Activated naive CD4-positive, alpha-beta T cell treated with anti-CD3 and anti-CD28 coated beads, Interleukin-2, amount 50 U/mL, for 72 hours (primary cell): ENCODE results near the gene CAPS2. TPM values are rescaled to one million over a fixed set of nuclear protein-coding genes. Genes with fewer than 3 reads are reported as not detected.
A peak's percentile ranks its signal among the peaks of the same experiment; 100 is the strongest.
"Not testable (repeated sequence)": the region's sequence is repeated elsewhere in the genome, so short reads cannot be mapped to it uniquely, and the experiment has no call there.

ENCODE experiments used
- ATAC-seq, 2 donors: fragments of 150-1000 bp; cut with Tn5 transposase; 2 replicates each; pipeline ENCODE4 v1.10.0; 2021; ENCODE audit warnings: mild to moderate bottlenecking in 2 of 2, moderate library complexity in 2 of 2
- DNase-seq, 2 donors: peaks; one replicate each; pipeline ENCODE4 v3.0.0; 2021 to 2022; ENCODE audit warnings: low spot score in 2 of 2
- H3K27ac Mint-ChIP-seq, 2 donors: one replicate each; pipeline ENCODE4 v1.8.0; 2022; ENCODE audit warnings: mild to moderate bottlenecking in 2 of 2, mixed read lengths in 2 of 2
- H3K36me3 Mint-ChIP-seq, 2 donors: one replicate each; pipeline ENCODE4 v1.8.0; 2022; ENCODE audit warnings: mixed read lengths in 2 of 2
- H3K9me3 Mint-ChIP-seq, 2 donors: one replicate each; pipeline ENCODE4 v1.8.0; 2022; ENCODE audit warnings: mixed read lengths in 2 of 2
- total RNA-seq, 2 donors: library from RNA; stranded (reverse); gene quantifications; one replicate each; pipeline ENCODE4 v1.2.3, GENCODE V29; 2022

The CAPS2 gene
- 10 to 100 TPM in 1 of 2 donors, 1 to 10 TPM in 1; 4.6 to 10.2 TPM for total RNA-seq

GRCh38 chr12:75329918-75330826 lies at the start of gene CAPS2:
CAPS2 (minus strand) TSS chr12:75330324; CDS start chr12:75326498, 3,826 bp downstream.
- H3K9me3 Mint-ChIP-seq = no peaks in the 10 kb centered on the region
- ATAC-seq (peak; percentile 52 to 74), DNase-seq (peak; percentile 56 to 73)
- H3K36me3 Mint-ChIP-seq = no peaks in the 10 kb centered on the region
- no peak within 1 kb of the TSS for H3K27ac Mint-ChIP-seq

GRCh38 chr12:75378354-75378753 lies 48.2 kb upstream of the CAPS2 start:
- DNase-seq = no peak
- no peak for ATAC-seq
- H3K9me3 Mint-ChIP-seq = no peaks in the 10 kb centered on the region
- no peak overlapping the region for H3K27ac Mint-ChIP-seq
- no peaks in the 10 kb centered on the region for H3K36me3 Mint-ChIP-seq

- ATAC-seq = no peak
- no peaks in the 10 kb centered on the region for H3K9me3 Mint-ChIP-seq
- no peak overlapping the region for H3K27ac Mint-ChIP-seq
- H3K36me3 Mint-ChIP-seq = no peaks in the 10 kb centered on the region
- no peak for DNase-seq
Observed at GRCh38 chr12:75374971-75375370, 44.8 kb upstream of the CAPS2 start.

GRCh38 chr12:75366629-75367028 lies 36.5 kb upstream of the CAPS2 start:
- ATAC-seq (peak; percentile 45 to 87), DNase-seq (no peak)
- no peaks in the 10 kb centered on the region for H3K9me3 Mint-ChIP-seq
- no peaks in the 10 kb centered on the region for H3K36me3 Mint-ChIP-seq
- no peak overlapping the region for H3K27ac Mint-ChIP-seq

- H3K9me3 Mint-ChIP-seq = peaks cover 0 to 4% of the 10 kb centered on the region in 2 donors
- no peak overlapping the region for H3K27ac Mint-ChIP-seq
- no peak for ATAC-seq
- no peak for DNase-seq
- peaks cover 0 to 10% of the 10 kb centered on the region in 2 donors for H3K36me3 Mint-ChIP-seq
Observed at GRCh38 chr12:75364919-75365318, 34.8 kb upstream of the CAPS2 start.

GRCh38 chr12:75361408-75361807 lies 31.3 kb upstream of the CAPS2 start:
- peak overlapping the region; percentile 32 to 40 for H3K27ac Mint-ChIP-seq
- ATAC-seq = peak in 1 of 2 donors; percentile 66

GRCh38 chr12:75360920-75361319 lies 30.8 kb upstream of the CAPS2 start:
- Mint-ChIP-seq H3K27ac (peak overlapping the region; percentile 32 to 40), H3K36me3 (peaks cover 0 to 10% of the 10 kb centered on the region in 2 donors), H3K9me3 (peaks cover 0 to 4% of the 10 kb centered on the region in 2 donors)
- no peak for DNase-seq
- peak; percentile 20 to 59 for ATAC-seq

More at GRCh38 chr12:75361408-75361807, 31.3 kb upstream of the CAPS2 start:
- H3K36me3 Mint-ChIP-seq = peaks cover 0 to 10% of the 10 kb centered on the region in 2 donors
- no peak for DNase-seq
- H3K9me3 Mint-ChIP-seq = peaks cover 0 to 4% of the 10 kb centered on the region in 2 donors

GRCh38 chr12:75354011-75354410 lies 23.9 kb upstream of the CAPS2 start:
- peaks cover 19% of the 10 kb centered on the region in 2 donors for H3K9me3 Mint-ChIP-seq
- no peak overlapping the region for H3K27ac Mint-ChIP-seq
- DNase-seq (no peak), ATAC-seq (no peak)
- peaks cover 22 to 35% of the 10 kb centered on the region in 2 donors for H3K36me3 Mint-ChIP-seq

GRCh38 chr12:75350413-75350812 lies 20.3 kb upstream of the CAPS2 start:
- H3K9me3 Mint-ChIP-seq = peaks cover 19% of the 10 kb centered on the region in 2 donors
- H3K36me3 Mint-ChIP-seq = peaks cover 22 to 35% of the 10 kb centered on the region in 2 donors

GRCh38 chr12:75349946-75350345 lies 19.8 kb upstream of the CAPS2 start:
- Mint-ChIP-seq H3K9me3 (peaks cover 15 to 17% of the 10 kb centered on the region in 2 donors), H3K36me3 (peaks cover 22 to 32% of the 10 kb centered on the region in 2 donors), H3K27ac (no peak overlapping the region)
- ATAC-seq (no peak), DNase-seq (no peak)

More at GRCh38 chr12:75350413-75350812, 20.3 kb upstream of the CAPS2 start:
- DNase-seq (no peak), ATAC-seq (no peak)
- no peak overlapping the region for H3K27ac Mint-ChIP-seq

GRCh38 chr12:75346215-75346614 lies 16.1 kb upstream of the CAPS2 start:
- DNase-seq = not testable (repeated sequence)

GRCh38 chr12:75345531-75345930 lies 15.4 kb upstream of the CAPS2 start:
- DNase-seq (no peak), ATAC-seq (no peak)
- H3K27ac Mint-ChIP-seq = no peak overlapping the region
- no peaks in the 10 kb centered on the region for H3K36me3 Mint-ChIP-seq
- H3K9me3 Mint-ChIP-seq = no peaks in the 10 kb centered on the region

More at GRCh38 chr12:75346215-75346614, 16.1 kb upstream of the CAPS2 start:
- H3K36me3 Mint-ChIP-seq, H3K27ac Mint-ChIP-seq, H3K9me3 Mint-ChIP-seq: not testable (repeated sequence)
- peak; percentile 95 to 96 for ATAC-seq

- ATAC-seq (no peak), DNase-seq (no peak)
- Mint-ChIP-seq H3K27ac (no peak overlapping the region), H3K9me3 (no peaks in the 10 kb centered on the region), H3K36me3 (no peaks in the 10 kb centered on the region)
Observed at GRCh38 chr12:75341873-75342272, 11.7 kb upstream of the CAPS2 start.

GRCh38 chr12:75337905-75338304 lies 7.8 kb upstream of the CAPS2 start:
- DNase-seq (no peak), ATAC-seq (no peak)
- Mint-ChIP-seq H3K9me3 (no peaks in the 10 kb centered on the region), H3K36me3 (no peaks in the 10 kb centered on the region), H3K27ac (no peak overlapping the region)

- DNase-seq (peak; percentile 67 to 79), ATAC-seq (peak; percentile 84 to 88)
- Mint-ChIP-seq H3K9me3 (no peaks in the 10 kb centered on the region), H3K36me3 (no peaks in the 10 kb centered on the region), H3K27ac (no peak within 1 kb of the TSS)
Observed at GRCh38 chr12:75334384-75335030, 4.4 kb upstream of the CAPS2 start, which contains the start of gene GLIPR1L1. GLIPR1L1 (plus strand) TSS chr12:75334670; CDS start chr12:75334729, 59 bp downstream.

GRCh38 chr12:75327642-75328041 lies 2.5 kb downstream of the CAPS2 start:
- no peak overlapping the region for H3K27ac Mint-ChIP-seq
- ATAC-seq (no peak), DNase-seq (no peak)
- no peaks in the 10 kb centered on the region for H3K36me3 Mint-ChIP-seq
- no peaks in the 10 kb centered on the region for H3K9me3 Mint-ChIP-seq

- H3K9me3 Mint-ChIP-seq = no peaks in the 10 kb centered on the region
- ATAC-seq = no peak
- no peaks in the 10 kb centered on the region for H3K36me3 Mint-ChIP-seq
- no peak overlapping the region for H3K27ac Mint-ChIP-seq
- DNase-seq = no peak
Observed at GRCh38 chr12:75323663-75324062, 6.5 kb downstream of the CAPS2 start.
